Hepatocyte (in vitro differentiated cells): Measurements from ENCODE around the gene TMEM11. TPM values are rescaled to one million over a fixed set of nuclear protein-coding genes. Genes with fewer than 3 reads are reported as not detected.

Experiments used
- DNase-seq: peaks from one replicate; pipeline ENCODE4 v3.0.0-alpha.2; 2016; ENCODE audit warnings: low spot score
- H2AFZ ChIP-seq: fragments of 200-600 bp; sonication (generic); 2 replicates; pipeline ENCODE4 v1.6.0; 2016; ENCODE audit warnings: antibody characterized with exemption, mild to moderate bottlenecking
- H3K27ac ChIP-seq: fragments of 200-600 bp; sonication (generic); 2 replicates; pipeline ENCODE4 v1.5.1; 2016; ENCODE audit warnings: mild to moderate bottlenecking
- H3K27me3 ChIP-seq: fragments of 200-600 bp; sonication (generic); 2 replicates; pipeline ENCODE4 v1.6.1; 2016
- H3K36me3 ChIP-seq: fragments of 200-600 bp; sonication (generic); replicated peaks from 2 replicates; pipeline ENCODE4 v1.5.1; 2016; ENCODE audit warnings: low read depth; ENCODE audit not compliant: insufficient read depth
- H3K4me1 ChIP-seq: fragments of 200-600 bp; sonication (generic); 2 replicates; pipeline ENCODE4 v1.5.1; 2016; ENCODE audit warnings: mild to moderate bottlenecking, moderate library complexity; ENCODE audit not compliant: insufficient read depth
- H3K4me2 ChIP-seq: fragments of 200-600 bp; sonication (generic); 2 replicates; pipeline ENCODE4 v1.6.0; 2016
- H3K4me3 ChIP-seq: fragments of 200-600 bp; sonication (generic); 2 replicates; pipeline ENCODE4 v1.5.1; 2016; ENCODE audit warnings: mild to moderate bottlenecking
- H3K79me2 ChIP-seq: fragments of 200-600 bp; sonication (generic); 2 replicates; pipeline ENCODE4 v1.6.0; 2017; ENCODE audit warnings: mild to moderate bottlenecking
- H3K9me2 ChIP-seq: fragments of 200-600 bp; sonication (generic); replicated peaks from 2 replicates; pipeline ENCODE4 v1.6.0; 2017; ENCODE audit warnings: mild to moderate bottlenecking; ENCODE audit not compliant: insufficient read depth
- H3K9me3 ChIP-seq: fragments of 200-600 bp; sonication (generic); 2 replicates; pipeline ENCODE4 v1.5.1; 2016; ENCODE audit warnings: low read depth, mild to moderate bottlenecking
- H4K20me1 ChIP-seq: fragments of 200-600 bp; sonication (generic); 2 replicates; pipeline ENCODE4 v1.6.0; 2016; ENCODE audit warnings: mild to moderate bottlenecking; ENCODE audit not compliant: insufficient read depth, poor library complexity, severe bottlenecking
- CTCF ChIP-seq: fragments of 200-600 bp; sonication (generic); IDR thresholded peaks from 2 replicates; pipeline ENCODE4 v1.5.1; 2016; ENCODE audit warnings: antibody characterized with exemption, mild to moderate bottlenecking; ENCODE audit not compliant: poor library complexity
- EZH2 ChIP-seq: fragments of 200-600 bp; sonication (generic); IDR thresholded peaks from 2 replicates; pipeline ENCODE4 v1.6.1; 2016; ENCODE audit warnings: antibody characterized with exemption, mild to moderate bottlenecking, borderline replicate concordance
- EZH2phosphoT487 ChIP-seq: fragments of 200-600 bp; sonication (generic); IDR thresholded peaks from one replicate; pipeline ENCODE4 v1.6.1; 2018; ENCODE audit warnings: antibody characterized with exemption, mild to moderate bottlenecking, low read depth, moderate library complexity; ENCODE audit not compliant: unreplicated experiment, severe bottlenecking
- WGBS: methylation state at CpG from one replicate; pipeline ENCODE4 v1.1.6; 2016; ENCODE audit warnings: low lambda C conversion rate; ENCODE audit errors: missing lambda C conversion rate; 5-methylcytosine and 5-hydroxymethylcytosine counted together
- polyA plus RNA-seq: library from polyadenylated mRNA; unstranded; fragments of >200 nt; fragmentation: Nextera tagmentation; extraction: Ambion mirVana; gene quantifications from 2 replicates; pipeline ENCODE4 v1.2.1, GENCODE V29; 2016
- total RNA-seq: library from RNA; depleted of rRNA; stranded (reverse); fragments of >200 nt; gene quantifications from 2 replicates; pipeline ENCODE4 v1.2.3, GENCODE V29; 2014

The TMEM11 gene
- total and polyA plus RNA-seq, 2 experiments from 2014 or later, result 21.6 to 78.1 TPM

GRCh38 chr17:21242780-21243515, 29.0 kb upstream of the TMEM11 start:
- H3K4me1 ChIP-seq, result no peaks in the 10 kb centered on the region
- no peak overlapping the region for H3K4me2 ChIP-seq
- WGBS, result 90% methylated on average over 25 of the region's 26 CpGs
- H3K9me2 ChIP-seq, result no peaks in the 10 kb centered on the region
- H3K27me3 ChIP-seq, result no peaks in the 10 kb centered on the region
- no peak overlapping the region for H3K4me3 ChIP-seq
- H3K9me3 ChIP-seq, result no peaks in the 10 kb centered on the region
- no peaks in the 10 kb centered on the region for H4K20me1 ChIP-seq
- H2AFZ ChIP-seq, result no peak overlapping the region
- no peak overlapping the region for H3K27ac ChIP-seq
- no peaks in the 10 kb centered on the region for H3K36me3 ChIP-seq
- H3K79me2 ChIP-seq, result no peaks in the 10 kb centered on the region
- DNase-seq, result no peak
- TF ChIP-seq CTCF (no peak), EZH2 (no peak), EZH2phosphoT487 (no peak)

DNA sequence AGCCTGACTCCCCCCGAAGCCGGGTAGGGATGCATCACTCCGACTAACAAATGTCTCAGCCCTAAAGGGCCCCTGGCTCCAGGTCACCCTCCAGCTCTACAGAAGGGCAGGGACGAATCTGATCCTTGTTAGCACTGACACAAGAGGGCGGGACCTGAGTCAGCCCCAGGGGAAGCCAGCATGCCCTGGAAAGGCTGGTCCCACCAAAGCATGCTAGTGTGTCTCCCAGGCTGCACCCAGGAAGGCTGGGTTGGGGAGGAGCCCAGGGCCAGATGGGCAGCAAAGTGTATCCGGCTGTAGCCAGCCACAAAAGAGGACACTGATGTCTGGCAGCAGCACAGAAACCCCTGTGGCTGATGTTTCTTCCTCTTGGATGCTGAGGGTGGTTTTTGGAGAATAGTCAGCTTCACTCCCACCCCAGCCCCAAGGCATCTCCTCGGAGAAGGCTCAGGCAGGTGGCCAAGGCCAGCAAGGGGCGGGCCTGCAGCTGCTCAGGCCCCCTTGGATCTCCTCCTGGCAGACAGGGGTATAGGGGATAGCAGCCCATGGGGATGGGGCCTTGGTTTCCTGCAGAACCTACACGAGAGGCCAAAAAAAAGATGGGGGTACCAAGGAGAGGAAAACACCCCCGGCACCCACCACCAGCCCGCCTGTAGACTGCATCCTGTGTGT, 28.2 kb upstream of the TMEM11 start:
- Histone ChIP-seq H3K9me2 (no peaks in the 10 kb centered on the region), H3K4me3 (no peak overlapping the region), H4K20me1 (no peaks in the 10 kb centered on the region), H3K4me2 (no peak overlapping the region), H2AFZ (no peak overlapping the region), H3K79me2 (no peaks in the 10 kb centered on the region), H3K36me3 (no peaks in the 10 kb centered on the region), H3K4me1 (no peaks in the 10 kb centered on the region), H3K27me3 (no peaks in the 10 kb centered on the region), H3K27ac (no peak overlapping the region), H3K9me3 (no peaks in the 10 kb centered on the region)
- WGBS, result 85% methylated on average over 11 of the region's 11 CpGs
- DNase-seq, result no peak
- TF ChIP-seq EZH2phosphoT487 (no peak), EZH2 (no peak), CTCF (no peak)

DNA sequence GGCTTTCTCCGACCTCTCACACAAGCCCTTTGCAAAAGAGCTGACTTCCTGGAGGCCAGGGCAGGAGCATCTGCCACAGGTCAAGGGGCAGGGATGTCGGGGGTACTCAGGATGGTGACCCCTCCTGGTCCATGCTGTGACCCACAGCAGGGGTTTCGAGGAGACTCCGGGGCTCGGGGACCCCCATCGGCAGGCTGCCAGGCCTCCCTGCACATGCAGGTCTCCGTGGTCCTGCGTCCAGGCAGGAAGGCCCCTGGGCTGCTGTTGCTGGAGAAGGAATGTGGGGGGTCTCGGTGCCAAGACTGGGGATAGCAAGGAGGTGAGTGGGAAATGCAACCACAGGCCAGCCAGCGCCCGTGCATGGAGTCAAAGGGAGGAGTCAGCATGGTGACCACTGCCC, 27.6 kb upstream of the TMEM11 start:
- H3K4me3 ChIP-seq, result no peak overlapping the region
- H2AFZ ChIP-seq, result no peak overlapping the region
- no peak for DNase-seq
- H3K4me1 ChIP-seq, result no peaks in the 10 kb centered on the region
- no peaks in the 10 kb centered on the region for H3K36me3 ChIP-seq
- no peaks in the 10 kb centered on the region for H3K9me2 ChIP-seq
- TF ChIP-seq EZH2 (no peak), CTCF (no peak), EZH2phosphoT487 (no peak)
- H3K79me2 ChIP-seq, result no peaks in the 10 kb centered on the region
- no peak overlapping the region for H3K4me2 ChIP-seq
- no peaks in the 10 kb centered on the region for H3K9me3 ChIP-seq
- H4K20me1 ChIP-seq, result no peaks in the 10 kb centered on the region
- H3K27ac ChIP-seq, result no peak overlapping the region
- H3K27me3 ChIP-seq, result no peaks in the 10 kb centered on the region
- 86% methylated on average over 11 of the region's 11 CpGs for WGBS
